Vagina (tissue), 2 donors: ENCODE results near the gene DGKQ. TPM values are rescaled to one million over a fixed set of nuclear protein-coding genes. Genes with fewer than 3 reads are reported as not detected.

Experiments used
- DNase-seq, 2 donors: peaks; one replicate each; pipeline ENCODE4 v3.0.0-alpha.2; 2017; ENCODE audit errors: extremely low spot score in 2 of 2
- H3K27ac ChIP-seq: fragments of 200-600 bp; sonication (generic); one replicate; pipeline ENCODE4 v1.5.1; 2019
- H3K27me3 ChIP-seq: fragments of 200-600 bp; sonication (generic); one replicate; pipeline ENCODE4 v1.5.1; 2019
- H3K36me3 ChIP-seq, 2 donors: fragments of 200-600 bp; sonication (generic); one replicate each; pipeline ENCODE4 v1.5.1; 2017 to 2019
- H3K4me1 ChIP-seq: fragments of 200-600 bp; sonication (generic); one replicate; pipeline ENCODE4 v1.5.1; 2019
- H3K4me3 ChIP-seq, 2 donors: fragments of 200-600 bp; sonication (generic); 1 replicate in 1 of 2; 2 replicates in 1 of 2; pipeline ENCODE4 v1.5.1; 2016 to 2019
- H3K9me3 ChIP-seq: fragments of 200-600 bp; sonication (generic); one replicate; pipeline ENCODE4 v1.5.1; 2019
- CTCF ChIP-seq, 3 experiments: fragments of 450-650 bp in 2 of 3; fragments of 200-600 bp in 1 of 3; sonication (generic) in 1 of 3; IDR thresholded peaks; one replicate each; pipeline ENCODE4 v1.5.1; 2017 to 2019; ENCODE audit warnings: antibody characterized with exemption in 3 of 3, mild to moderate bottlenecking in 2 of 3, moderate library complexity in 2 of 3
- POLR2A ChIP-seq, 2 donors: fragments of 450-650 bp; IDR thresholded peaks; one replicate each; pipeline ENCODE4 v1.6.1; 2017; ENCODE audit warnings: antibody characterized with exemption in 2 of 2, mild to moderate bottlenecking in 2 of 2, moderate library complexity in 2 of 2
- POLR2AphosphoS5 ChIP-seq, 2 donors: sonication (generic); formaldehyde crosslinking; IDR thresholded peaks; one replicate each; pipeline ENCODE4 v1.9.0; 2017; ENCODE audit warnings: antibody characterized with exemption in 2 of 2, mild to moderate bottlenecking in 2 of 2, low read depth in 1 of 2; ENCODE audit not compliant: insufficient read depth in 1 of 2
- intact Hi-C: fragments of 100-400 bp; cut with DNase I; formaldehyde crosslinking; loops from one replicate; pipeline ENCODE4 v1.15.1; 2023
- total RNA-seq: library from RNA; depleted of rRNA; stranded (reverse); fragments of >200 nt; gene quantifications from one replicate; pipeline ENCODE4 v1.2.3, GENCODE V29; 2016

DGKQ gene
- total RNA-seq, 1 donor from 2014 or later, result 16.2 TPM

DNA sequence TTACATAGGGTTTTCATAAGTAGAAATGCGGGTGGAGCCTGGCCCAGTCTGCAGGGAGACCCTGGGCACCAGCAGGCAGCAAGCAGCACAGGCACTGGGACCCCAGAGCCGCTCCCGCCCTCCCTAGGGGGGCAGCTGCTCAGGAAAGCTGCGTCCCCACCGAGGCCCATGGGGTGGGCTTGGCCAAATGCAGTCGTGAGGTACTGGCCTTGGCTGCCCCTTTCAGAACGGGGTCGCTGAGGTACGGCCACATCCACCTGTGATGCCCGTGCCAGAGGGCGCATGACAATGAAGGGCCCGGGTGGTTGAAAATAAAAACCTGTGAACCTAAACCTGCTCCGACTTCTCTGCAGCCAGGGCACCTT, 24.5 kb downstream of the DGKQ start:
- H3K4me1 ChIP-seq, result no peaks in the 10 kb centered on the region
- DNase-seq, result no peak
- peaks cover 0 to 6% of the 10 kb centered on the region in 2 donors for H3K36me3 ChIP-seq
- no peak overlapping the region for H3K27ac ChIP-seq
- no peak overlapping the region for H3K4me3 ChIP-seq
- H3K27me3 ChIP-seq, result no peaks in the 10 kb centered on the region
- H3K9me3 ChIP-seq, result no peaks in the 10 kb centered on the region
- no peak for TF ChIP-seq POLR2A (IDR thresholded peaks at IDR 0.05)
- TF ChIP-seq CTCF (IDR thresholded peaks at IDR 0.05), result no peak
- no peak for TF ChIP-seq POLR2AphosphoS5 (IDR thresholded peaks at IDR 0.05; ENCODE audit: insufficient read depth in 1 of 2, low read depth in 1 of 2)
- intact Hi-C loops, result no loop called here

DNA sequence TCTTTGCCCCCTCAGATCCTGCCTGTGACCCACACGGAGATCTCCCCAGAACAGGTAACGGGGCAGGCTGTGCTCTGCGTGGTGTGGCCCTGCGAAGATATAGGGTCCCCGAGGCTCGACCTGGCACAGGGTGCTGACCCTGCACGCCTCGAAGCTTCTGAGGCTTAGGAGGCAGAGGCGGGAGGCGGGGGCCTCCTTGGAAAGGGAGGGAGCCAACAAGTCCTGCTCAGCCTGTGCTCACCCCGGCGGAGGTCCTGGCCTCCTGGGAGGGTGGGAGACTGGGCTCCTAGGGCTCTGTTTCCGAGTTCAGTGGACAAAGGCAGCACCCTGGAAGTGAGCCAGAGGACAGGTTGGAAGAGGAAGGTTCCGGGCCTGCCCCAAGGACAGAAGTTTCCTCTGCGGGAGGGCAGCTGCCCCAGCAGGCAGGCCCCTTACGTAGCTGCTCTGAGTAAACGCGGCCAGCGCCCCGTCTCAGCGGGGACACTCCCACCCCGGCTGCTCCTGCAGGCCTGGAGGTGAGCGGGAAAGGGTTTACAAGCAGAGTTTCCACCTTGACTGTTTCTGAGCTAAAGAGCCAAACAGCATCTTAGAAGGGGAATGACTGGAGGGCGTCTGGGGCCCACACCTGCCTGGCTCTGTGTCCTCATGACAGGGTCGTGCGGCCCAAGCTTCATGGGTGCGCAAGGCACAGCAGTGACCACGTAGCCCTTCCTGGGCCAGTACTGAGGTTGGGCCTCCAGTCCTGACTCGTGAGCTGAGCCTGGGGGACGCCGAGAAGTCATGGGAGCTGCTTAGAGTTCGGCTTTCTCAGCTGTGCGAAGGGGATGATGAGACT, 25.1 kb downstream of the DGKQ start:
- TF ChIP-seq POLR2AphosphoS5 (IDR thresholded peaks at IDR 0.05; ENCODE audit: insufficient read depth in 1 of 2, low read depth in 1 of 2), result no peak
- TF ChIP-seq POLR2A (IDR thresholded peaks at IDR 0.05), result no peak
- no peak for TF ChIP-seq CTCF (IDR thresholded peaks at IDR 0.05)
- H3K36me3 ChIP-seq, result peaks cover 0 to 1% of the 10 kb centered on the region in 2 donors
- intact Hi-C loops, result no loop called here
- H3K27me3 ChIP-seq, result no peaks in the 10 kb centered on the region
- H3K4me1 ChIP-seq, result no peaks in the 10 kb centered on the region
- H3K9me3 ChIP-seq, result no peaks in the 10 kb centered on the region
- no peak overlapping the region for H3K27ac ChIP-seq
- no peak for DNase-seq
- no peak overlapping the region for H3K4me3 ChIP-seq

- Histone ChIP-seq H3K4me3 (no peak overlapping the region), H3K27me3 (no peaks in the 10 kb centered on the region), H3K4me1 (no peaks in the 10 kb centered on the region), H3K36me3 (no peaks in the 10 kb centered on the region), H3K27ac (no peak overlapping the region), H3K9me3 (no peaks in the 10 kb centered on the region)
- no peak for DNase-seq
- TF ChIP-seq POLR2AphosphoS5 (IDR thresholded peaks at IDR 0.05; ENCODE audit: insufficient read depth in 1 of 2, low read depth in 1 of 2), result no peak
- no peak for TF ChIP-seq CTCF (IDR thresholded peaks at IDR 0.05)
- no peak for TF ChIP-seq POLR2A (IDR thresholded peaks at IDR 0.05)
- intact Hi-C loops, result no loop called here
Measured at GRCh38 chr4:947491-947971, 25.8 kb downstream of the DGKQ start.

- Histone ChIP-seq H3K4me3 (no peak overlapping the region), H3K27ac (no peak overlapping the region), H3K4me1 (no peaks in the 10 kb centered on the region), H3K27me3 (no peaks in the 10 kb centered on the region), H3K36me3 (no peaks in the 10 kb centered on the region), H3K9me3 (no peaks in the 10 kb centered on the region)
- DNase-seq, result no peak
- intact Hi-C loops, result no loop called here
- TF ChIP-seq POLR2A (IDR thresholded peaks at IDR 0.05) (no peak), POLR2AphosphoS5 (IDR thresholded peaks at IDR 0.05; ENCODE audit: insufficient read depth in 1 of 2, low read depth in 1 of 2) (no peak), CTCF (IDR thresholded peaks at IDR 0.05) (no peak)
Measured at GRCh38 chr4:946517-947471, 26.6 kb downstream of the DGKQ start.
